GM12878 (cell line): Measurements from ENCODE around the gene KLHL7. TPM values are rescaled to one million over a fixed set of nuclear protein-coding genes. Genes with fewer than 3 reads are reported as not detected.

Source experiments
- polyA plus RNA-seq, 11 experiments: library from polyadenylated mRNA; depleted of rRNA in 4 of 11; unstranded in 6 of 11; stranded (reverse) in 5 of 11; fragments of >200 nt; fragmentation: Nextera tagmentation in 4 of 11; fragmentation: Illumina TruSeq in 1 of 11; extraction: Ambion mirVana in 4 of 11; extraction: Trizol in 1 of 11; gene quantifications; 1 replicate in 1 of 11; 2 replicates in 10 of 11; pipeline versions ENCODE4 v1.2.1 to v1.2.3, GENCODE V29; 2011 to 2016; ENCODE audit warnings: inconsistent platforms in 2 of 11, missing spikeins in 2 of 11, low read depth in 1 of 11
- total RNA-seq, 4 experiments: library from RNA; depleted of rRNA in 3 of 4; stranded (reverse); fragments of >200 nt in 3 of 4; fragmentation: Illumina TruSeq in 1 of 4; extraction: Trizol in 1 of 4; gene quantifications; 2 replicates each; pipeline versions ENCODE4 v1.2.1 to v1.2.3, GENCODE V29; 2013 to 2021

Gene KLHL7
- total and polyA plus RNA-seq, 10 of the 15 experiments (the other 5 are each of a cell fraction or from before 2014, with no cell fraction given): 6.4 to 38.7 (median 20.9) TPM

Other genes with a start within 250 kb of the KLHL7 start
- 24.2 and 25.1 TPM in 2 replicates for gene HYCC1, start 91.7 kb upstream of the KLHL7 start, total RNA-seq (2014; rRNA removed)
- 25.6 and 28.6 TPM in 2 replicates for gene HYCC1, start 91.7 kb upstream of the KLHL7 start, total RNA-seq (2014; rRNA removed; fragmentation: Illumina TruSeq; extraction: Trizol)
- 45.7 and 47.3 TPM in 2 replicates for gene HYCC1, start 91.7 kb upstream of the KLHL7 start, total RNA-seq (2021)
- 37.7 and 63.4 TPM in 2 replicates for gene HYCC1, start 91.7 kb upstream of the KLHL7 start, polyA plus RNA-seq (2011; rRNA removed)
- 34.0 and 40.5 TPM in 2 replicates for gene HYCC1, start 91.7 kb upstream of the KLHL7 start, polyA plus RNA-seq (2014; fragmentation: Illumina TruSeq; extraction: Trizol)
- 1 to 10 TPM; 8.5 to 9.9 TPM for gene HYCC1, start 91.7 kb upstream of the KLHL7 start, polyA plus RNA-seq (2014; fragmentation: Nextera tagmentation; extraction: Ambion mirVana)
- 22.1 and 24.8 TPM in 2 replicates for gene HYCC1, start 91.7 kb upstream of the KLHL7 start, polyA plus RNA-seq (2014; rRNA removed)
- gene HYCC1, start 91.7 kb upstream of the KLHL7 start, polyA plus RNA-seq (2016; fragmentation: Nextera tagmentation; extraction: Ambion mirVana): 10 to 100 TPM; 55.9 to 62.9 TPM
- gene NUP42, start 76.3 kb downstream of the KLHL7 start, total RNA-seq (2014; rRNA removed): 124 and 126 TPM in 2 replicates
- gene NUP42, start 76.3 kb downstream of the KLHL7 start, total RNA-seq (2014; rRNA removed; fragmentation: Illumina TruSeq; extraction: Trizol): 66.6 and 72.9 TPM in 2 replicates
- 47.6 and 48.6 TPM in 2 replicates for gene NUP42, start 76.3 kb downstream of the KLHL7 start, total RNA-seq (2021)
- 60.4 and 64.3 TPM in 2 replicates for gene NUP42, start 76.3 kb downstream of the KLHL7 start, polyA plus RNA-seq (2011; rRNA removed)
- 82.6 and 93.0 TPM in 2 replicates for gene NUP42, start 76.3 kb downstream of the KLHL7 start, polyA plus RNA-seq (2014; fragmentation: Illumina TruSeq; extraction: Trizol)
- 10 to 100 TPM; 58.6 to 92.1 TPM for gene NUP42, start 76.3 kb downstream of the KLHL7 start, polyA plus RNA-seq (2014; fragmentation: Nextera tagmentation; extraction: Ambion mirVana)
- 101 and 105 TPM in 2 replicates for gene NUP42, start 76.3 kb downstream of the KLHL7 start, polyA plus RNA-seq (2014; rRNA removed)
- 10 to 100 TPM; 62.1 to 75.8 TPM for gene NUP42, start 76.3 kb downstream of the KLHL7 start, polyA plus RNA-seq (2016; fragmentation: Nextera tagmentation; extraction: Ambion mirVana)
- 8.3 and 12.2 TPM in 2 replicates for gene GPNMB, start 141.0 kb downstream of the KLHL7 start, total RNA-seq (2014; rRNA removed)
- gene GPNMB, start 141.0 kb downstream of the KLHL7 start, total RNA-seq (2014; rRNA removed; fragmentation: Illumina TruSeq; extraction: Trizol): 8.0 and 8.9 TPM in 2 replicates
- 4.2 and 5.9 TPM in 2 replicates for gene GPNMB, start 141.0 kb downstream of the KLHL7 start, total RNA-seq (2021)
- 10.2 and 17.4 TPM in 2 replicates for gene GPNMB, start 141.0 kb downstream of the KLHL7 start, polyA plus RNA-seq (2011; rRNA removed)
- gene GPNMB, start 141.0 kb downstream of the KLHL7 start, polyA plus RNA-seq (2014; fragmentation: Illumina TruSeq; extraction: Trizol): 10.4 and 16.8 TPM in 2 replicates
- gene GPNMB, start 141.0 kb downstream of the KLHL7 start, polyA plus RNA-seq (2014; fragmentation: Nextera tagmentation; extraction: Ambion mirVana): 10 to 100 TPM; 15.6 to 22.3 TPM
- 8.2 and 9.2 TPM in 2 replicates for gene GPNMB, start 141.0 kb downstream of the KLHL7 start, polyA plus RNA-seq (2014; rRNA removed)
- 10 to 100 TPM in 1 of 2 experiments, 1 to 10 TPM in 1; 9.7 to 11.1 TPM for gene GPNMB, start 141.0 kb downstream of the KLHL7 start, polyA plus RNA-seq (2016; fragmentation: Nextera tagmentation; extraction: Ambion mirVana)
- gene MALSU1, start 193.6 kb downstream of the KLHL7 start, total RNA-seq (2014; rRNA removed): 115 and 135 TPM in 2 replicates
- gene MALSU1, start 193.6 kb downstream of the KLHL7 start, total RNA-seq (2014; rRNA removed; fragmentation: Illumina TruSeq; extraction: Trizol): 34.5 and 37.5 TPM in 2 replicates
- 65.5 and 67.5 TPM in 2 replicates for gene MALSU1, start 193.6 kb downstream of the KLHL7 start, total RNA-seq (2021)
- 82.0 and 97.8 TPM in 2 replicates for gene MALSU1, start 193.6 kb downstream of the KLHL7 start, polyA plus RNA-seq (2011; rRNA removed)
- gene MALSU1, start 193.6 kb downstream of the KLHL7 start, polyA plus RNA-seq (2014; fragmentation: Illumina TruSeq; extraction: Trizol): 24.7 and 31.6 TPM in 2 replicates
- 10 to 100 TPM in 1 of 2 experiments, 1 to 10 TPM in 1; 8.5 to 35.0 TPM for gene MALSU1, start 193.6 kb downstream of the KLHL7 start, polyA plus RNA-seq (2014; fragmentation: Nextera tagmentation; extraction: Ambion mirVana)
- gene MALSU1, start 193.6 kb downstream of the KLHL7 start, polyA plus RNA-seq (2014; rRNA removed): 121 and 126 TPM in 2 replicates
- gene MALSU1, start 193.6 kb downstream of the KLHL7 start, polyA plus RNA-seq (2016; fragmentation: Nextera tagmentation; extraction: Ambion mirVana): 100 to 1,000 TPM; 155 to 159 TPM